DND-41 (cell line): ENCODE data around the gene NEURL1.

Source experiments
- ATAC-seq: fragments of 200-7000 bp; cut with Tn5 transposase; 3 replicates; pipeline ENCODE4 v1.9.1; 2021; ENCODE audit warnings: low read depth; ENCODE audit not compliant: insufficient read depth
- DNase-seq: peaks from one replicate; pipeline ENCODE4 v3.0.0-alpha.2; 2020
- H2AFZ ChIP-seq: 2 replicates; pipeline ENCODE4 v1.6.0; 2012; ENCODE audit warnings: low read depth, low read length
- H3K27ac ChIP-seq: 2 replicates; pipeline ENCODE4 v1.5.1; 2012; ENCODE audit warnings: low read length, inconsistent platforms
- H3K27me3 ChIP-seq: fragments of 200-600 bp; sonication (generic); 2 replicates; pipeline ENCODE4 v1.6.0; 2012; ENCODE audit warnings: low read length, mild to moderate bottlenecking, inconsistent platforms; ENCODE audit not compliant: insufficient read depth, poor library complexity
- H3K36me3 ChIP-seq: 2 replicates; pipeline ENCODE4 v1.5.1; 2012; ENCODE audit warnings: low read length, inconsistent platforms; ENCODE audit not compliant: insufficient read depth
- H3K4me1 ChIP-seq: 2 replicates; pipeline ENCODE4 v1.5.1; 2012; ENCODE audit warnings: mild to moderate bottlenecking, low read length; ENCODE audit not compliant: insufficient read depth
- H3K4me2 ChIP-seq: 2 replicates; pipeline ENCODE4 v1.6.0; 2012; ENCODE audit warnings: mild to moderate bottlenecking, moderate library complexity, low read length, inconsistent platforms; ENCODE audit not compliant: insufficient read depth
- H3K4me3 ChIP-seq, 2 experiments: fragments of 200-600 bp in 1 of 2; shearing (Covaris generic) in 1 of 2; 2 replicates each; pipeline ENCODE4 v1.5.1; 2012 to 2016; ENCODE audit warnings: inconsistent platforms in 2 of 2, low read length in 2 of 2, mild to moderate bottlenecking in 2 of 2, low read depth in 1 of 2, moderate library complexity in 1 of 2
- H3K79me2 ChIP-seq: 2 replicates; pipeline ENCODE4 v1.6.0; 2012; ENCODE audit warnings: low read length, inconsistent platforms; ENCODE audit not compliant: insufficient read depth
- H3K9ac ChIP-seq: 2 replicates; pipeline ENCODE4 v1.6.0; 2012; ENCODE audit warnings: low read depth, mild to moderate bottlenecking, inconsistent platforms, low read length, moderate library complexity
- H3K9me3 ChIP-seq: 2 replicates; pipeline ENCODE4 v1.5.1; 2012; ENCODE audit warnings: low read length, moderate library complexity, mild to moderate bottlenecking, inconsistent platforms; ENCODE audit not compliant: insufficient read depth, severe bottlenecking
- H4K20me1 ChIP-seq: 2 replicates; pipeline ENCODE4 v1.6.0; 2012; ENCODE audit warnings: low read length; ENCODE audit not compliant: insufficient read depth
- CTCF ChIP-seq: IDR thresholded peaks from 2 replicates; pipeline ENCODE4 v1.5.1; 2012; ENCODE audit warnings: borderline replicate concordance, low read length, moderate library complexity, mild to moderate bottlenecking; ENCODE audit not compliant: poor library complexity, severe bottlenecking; ENCODE audit errors: extremely low read depth
- EZH2 ChIP-seq: IDR thresholded peaks from 3 replicates; pipeline ENCODE4 v1.6.1; 2012; ENCODE audit warnings: borderline replicate concordance, low read depth, mild to moderate bottlenecking, moderate library complexity, low read length, inconsistent platforms; ENCODE audit not compliant: severe bottlenecking

NEURL1 gene

GRCh38 chr10:103620352-103620740 is 126.8 kb downstream of the NEURL1 start:
- Histone ChIP-seq H3K27ac (no peak overlapping the region), H3K9me3 (no peaks in the 10 kb centered on the region), H4K20me1 (peaks cover 3% of the 10 kb centered on the region), H2AFZ (no peak overlapping the region), H3K27me3 (no peaks in the 10 kb centered on the region), H3K4me2 (no peak overlapping the region), H3K4me1 (no peaks in the 10 kb centered on the region), H3K79me2 (no peaks in the 10 kb centered on the region), H3K9ac (no peak overlapping the region), H3K36me3 (peaks cover 35% of the 10 kb centered on the region; the same call in 1 of the 2 replicates), H3K4me3 (no peak overlapping the region)
- ATAC-seq (no peak), DNase-seq (no peak)
- TF ChIP-seq EZH2 (no peak), CTCF (no peak)

GRCh38 chr10:103620891-103621782 is 127.6 kb downstream of the NEURL1 start:
- DNase-seq (no peak), ATAC-seq (no peak)
- H3K4me2 ChIP-seq, result no peak overlapping the region

GRCh38 chr10:103621783-103622125 is 128.2 kb downstream of the NEURL1 start:
- Histone ChIP-seq H3K9me3 (no peaks in the 10 kb centered on the region), H3K36me3 (peaks cover 42% of the 10 kb centered on the region), H3K27me3 (no peaks in the 10 kb centered on the region), H3K79me2 (no peaks in the 10 kb centered on the region), H2AFZ (no peak overlapping the region), H3K27ac (no peak overlapping the region), H4K20me1 (peaks cover under 1% of the 10 kb centered on the region), H3K4me1 (no peaks in the 10 kb centered on the region), H3K9ac (no peak overlapping the region), H3K4me2 (no peak overlapping the region), H3K4me3 (no peak overlapping the region)
- no peak for DNase-seq
- no peak for ATAC-seq
- TF ChIP-seq CTCF, result no peak
- no peak for TF ChIP-seq EZH2

More at GRCh38 chr10:103620891-103621782, 127.6 kb downstream of the NEURL1 start:
- Histone ChIP-seq H3K9ac (no peak overlapping the region), H3K79me2 (no peaks in the 10 kb centered on the region), H2AFZ (no peak overlapping the region), H3K27ac (no peak overlapping the region), H4K20me1 (peaks cover 3% of the 10 kb centered on the region), H3K4me3 (no peak overlapping the region), H3K27me3 (no peaks in the 10 kb centered on the region), H3K9me3 (no peaks in the 10 kb centered on the region), H3K36me3 (peaks cover 40% of the 10 kb centered on the region), H3K4me1 (no peaks in the 10 kb centered on the region)
- TF ChIP-seq CTCF, result no peak
- TF ChIP-seq EZH2, result no peak
